Endothelial cell of umbilical vein (primary cell): ENCODE data around the gene MCM6. TPM values are rescaled to one million over a fixed set of nuclear protein-coding genes. Genes with fewer than 3 reads are reported as not detected.

ENCODE experiments used
- BruUV-seq: library from RNA; stranded (reverse); fragments of 400-500 nt; replicated peaks from 2 replicates; lab custom pipeline; 2021; lab: Mats Ljungman, UMichigan
- CTCF ChIA-PET: fragments of 300-600, 350-600 bp; sonication (Branson Sonifier 250); formaldehyde crosslinking; loops from one replicate; lab custom pipeline; 2021; ENCODE audit warnings: antibody characterized with exemption, inconsistent platforms; lab: Charles Lee
- POLR2A ChIA-PET: fragments of 300-600, 350-600 bp; sonication (Branson Sonifier 250); formaldehyde crosslinking; loops from one replicate; lab custom pipeline; 2021; ENCODE audit warnings: antibody characterized with exemption, inconsistent platforms; lab: Charles Lee
- DNase-seq: peaks from one replicate; pipeline ENCODE4 v3.0.0-alpha.2; 2011; ENCODE audit warnings: low read depth, low spot score
- FAIRE-seq: peaks from 2 replicates; lab custom pipeline; 2011; peaks lifted over from hg19 to GRCh38; lab: Jason Lieb, UNC
- H2AFZ ChIP-seq: 2 replicates; pipeline ENCODE4 v1.6.0; 2012; ENCODE audit warnings: low read depth, low read length, control low read depth, inconsistent platforms
- H3K27ac ChIP-seq: 2 replicates; pipeline ENCODE4 v1.5.1; 2011; ENCODE audit warnings: low read depth, mild to moderate bottlenecking, control low read depth, low read length, moderate library complexity; ENCODE audit not compliant: insufficient read depth
- H3K27me3 ChIP-seq, 2 experiments: 2 replicates each; pipeline versions ENCODE4 v1.6.0 to v1.6.1; 2011; ENCODE audit warnings: low read length in 2 of 2, mixed read lengths in 1 of 2; ENCODE audit not compliant: control insufficient read depth in 2 of 2, insufficient read depth in 2 of 2
- H3K36me3 ChIP-seq, 2 experiments: 2 replicates in 1 of 2; 3 replicates in 1 of 2; pipeline ENCODE4 v1.5.1; 2011; ENCODE audit warnings: low read length in 2 of 2, mild to moderate bottlenecking in 1 of 2, moderate library complexity in 1 of 2; ENCODE audit not compliant: control insufficient read depth in 2 of 2, insufficient read depth in 2 of 2; ENCODE audit errors: extremely low read depth in 1 of 2
- H3K4me1 ChIP-seq: 3 replicates; pipeline ENCODE4 v1.5.1; 2011; ENCODE audit warnings: mild to moderate bottlenecking, low read length; ENCODE audit not compliant: control insufficient read depth, insufficient read depth; ENCODE audit errors: extremely low read depth
- H3K4me2 ChIP-seq: 2 replicates; pipeline ENCODE4 v1.6.1; 2011; ENCODE audit warnings: low read length, control low read depth, mixed read lengths; ENCODE audit not compliant: insufficient read depth
- H3K4me3 ChIP-seq, 3 experiments: fragments of 200-600 bp in 1 of 3; sonication (generic), shearing (Covaris generic) in 1 of 3; replicated peaks in 1 of 3; 2 replicates each; pipeline ENCODE4 v1.5.1; 2011 to 2016; ENCODE audit warnings: control low read depth in 3 of 3, low read length in 3 of 3, mild to moderate bottlenecking in 2 of 3, inconsistent platforms in 1 of 3, low read depth in 1 of 3, moderate library complexity in 1 of 3; ENCODE audit not compliant: insufficient read depth in 1 of 3
- H3K79me2 ChIP-seq: 2 replicates; pipeline ENCODE4 v1.6.0; 2012; ENCODE audit warnings: low read length, inconsistent platforms; ENCODE audit not compliant: control insufficient read depth, insufficient read depth
- H3K9ac ChIP-seq: replicated peaks from 2 replicates; pipeline ENCODE3; 2011; ENCODE audit warnings: low read length, control low read depth; ENCODE audit not compliant: insufficient read depth; ENCODE audit errors: extremely low read depth
- H3K9me1 ChIP-seq: replicated peaks from 3 replicates; pipeline ENCODE4 v1.6.0; 2011; ENCODE audit warnings: mild to moderate bottlenecking, low read length; ENCODE audit not compliant: control insufficient read depth, insufficient read depth; ENCODE audit errors: extremely low read depth
- H3K9me3 ChIP-seq: replicated peaks from 2 replicates; pipeline ENCODE4 v1.5.1; 2012; ENCODE audit warnings: low read length, inconsistent platforms; ENCODE audit not compliant: control insufficient read depth, insufficient read depth
- H4K20me1 ChIP-seq: replicated peaks from 2 replicates; pipeline ENCODE3; 2011; ENCODE audit warnings: mild to moderate bottlenecking, low read length; ENCODE audit not compliant: control insufficient read depth, insufficient read depth; ENCODE audit errors: extremely low read depth
- CTCF ChIP-seq, 2 donors: IDR thresholded peaks; 1 replicate in 1 of 2; 2 replicates in 1 of 2; pipeline ENCODE4 v1.5.1; 2011; ENCODE audit warnings: low read length in 2 of 2, mild to moderate bottlenecking in 2 of 2, moderate library complexity in 2 of 2, control low read depth in 1 of 2, inconsistent platforms in 1 of 2, low read depth in 1 of 2; ENCODE audit not compliant: insufficient read depth in 1 of 2; ENCODE audit errors: extremely low read depth in 1 of 2
- EZH2 ChIP-seq: IDR thresholded peaks from 2 replicates; pipeline ENCODE4 v1.6.1; 2012; ENCODE audit warnings: borderline replicate concordance, low read depth, mild to moderate bottlenecking, moderate library complexity, low read length, inconsistent platforms; ENCODE audit not compliant: severe bottlenecking
- FOS ChIP-seq: IDR thresholded peaks from 2 replicates; pipeline ENCODE4 v1.6.1; 2011; ENCODE audit warnings: mild to moderate bottlenecking, low read length, moderate library complexity, borderline replicate concordance; ENCODE audit not compliant: insufficient read depth
- GATA2 ChIP-seq: IDR thresholded peaks from 2 replicates; pipeline ENCODE4 v1.7.0; 2011; ENCODE audit warnings: low read depth, mild to moderate bottlenecking, moderate library complexity, mixed read lengths, low read length; ENCODE audit not compliant: insufficient read length, insufficient read depth
- JUN ChIP-seq: IDR thresholded peaks from 2 replicates; pipeline ENCODE4 v1.6.1; 2011; ENCODE audit warnings: borderline replicate concordance, low read depth; ENCODE audit not compliant: insufficient read length, insufficient read depth
- MAX ChIP-seq: IDR thresholded peaks from 2 replicates; pipeline ENCODE4 v1.6.1; 2011; ENCODE audit not compliant: insufficient read depth, insufficient read length
- MYC ChIP-seq: IDR thresholded peaks from one replicate; pipeline ENCODE4 v1.6.1; 2011; ENCODE audit warnings: mild to moderate bottlenecking, low read depth, low read length
- POLR2A ChIP-seq: IDR thresholded peaks from 2 replicates; pipeline ENCODE4 v1.6.1; 2012; ENCODE audit warnings: low read depth, mild to moderate bottlenecking, control low read depth, low read length
- POLR2AphosphoS5 ChIP-seq: IDR thresholded peaks from 2 replicates; pipeline ENCODE4 v1.6.1; 2012; ENCODE audit warnings: low read depth, mild to moderate bottlenecking, control low read depth, low read length, moderate library complexity; ENCODE audit not compliant: insufficient read depth
- dilution Hi-C: fragments of 300-500 bp; cut with MboI; formaldehyde crosslinking; loops from one replicate; pipeline ENCODE4 v1.15.0; 2019; ENCODE audit warnings: low sequenced_read_pairs; ENCODE audit not compliant: extremely low pct_ligation_motif_present
- intact Hi-C: fragments of 100-400 bp; cut with micrococcal nuclease; formaldehyde crosslinking; loops from one replicate; pipeline ENCODE4 v1.10.0; 2022
- polyA plus RNA-seq, 4 experiments: library from polyadenylated mRNA; depleted of rRNA in 3 of 4; stranded (reverse) in 3 of 4; unstranded in 1 of 4; fragments of >200 nt; gene quantifications; 2 replicates each; pipeline versions ENCODE4 v1.2.1 to v1.2.3, GENCODE V29; 2011 to 2012; ENCODE audit warnings: missing spikeins in 1 of 4
- total RNA-seq: library from RNA; stranded (reverse); gene quantifications from 2 replicates; pipeline ENCODE4 v1.2.3, GENCODE V29; 2021

MCM6 gene
- total and polyA plus RNA-seq, 2 donors (not counting 3 experiments of a cell fraction or from before 2014, with no cell fraction given): 20.6 to 52.6 TPM

GRCh38 chr2:135792401-135793150, 83.7 kb downstream of the MCM6 start:
- H2AFZ ChIP-seq: no peak overlapping the region
- ChIA-PET POLR2A (no interaction called here), CTCF (interaction anchor here (0.6 to 2.0 kb wide), 4 partner anchors 10 to 804 kb away, joined by 3 to 4 read pairs (median 3); no protein-coding TSS in a partner anchor)
- intact Hi-C loops (no loop called here), dilution Hi-C loops (no loop called here)
- no peak overlapping the region for H3K27ac ChIP-seq
- no peaks in the 10 kb centered on the region for H4K20me1 ChIP-seq
- TF ChIP-seq MAX (no peak), JUN (no peak), FOS (no peak), GATA2 (no peak), MYC (no peak), EZH2 (no peak), CTCF (IDR thresholded peaks at IDR 0.05; ENCODE audit: extremely low read depth in 1 of 2, insufficient read depth in 1 of 2, low read depth in 1 of 2, low read length in 2 of 2) (no peak), POLR2AphosphoS5 (no peak), POLR2A (no peak)
- H3K27me3 ChIP-seq: no peaks in the 10 kb centered on the region
- H3K9me3 ChIP-seq: no peaks in the 10 kb centered on the region
- no peaks in the 10 kb centered on the region for H3K9me1 ChIP-seq
- H3K36me3 ChIP-seq: no peaks in the 10 kb centered on the region
- no peak overlapping the region for H3K9ac ChIP-seq
- no peak for FAIRE-seq
- no peaks in the 10 kb centered on the region for H3K79me2 ChIP-seq
- H3K4me2 ChIP-seq: no peak overlapping the region
- no peak overlapping the region for H3K4me3 ChIP-seq
- no TSS peak for BruUV-seq
- H3K4me1 ChIP-seq: no peaks in the 10 kb centered on the region
- no peak for DNase-seq
